ENCODE results near the gene KRTAP5-5. TPM values are rescaled to one million over a fixed set of nuclear protein-coding genes. Genes with fewer than 3 reads are reported as not detected.
A peak's percentile ranks its signal among the peaks of the same experiment; 100 is the strongest.

KRTAP5-5 gene
- polyA plus RNA-seq, 1 donor (not counting 4 experiments of a cell fraction or from before 2014, with no cell fraction given): not detected

GRCh38 chr11:1639666-1640065 lies 10.1 kb downstream of the KRTAP5-5 start:
- H3K36me3 ChIP-seq (ENCODE audit: control insufficient read depth in 2 of 2, extremely low read depth in 1 of 2, insufficient read depth in 2 of 2, low read length in 2 of 2): no peaks in the 10 kb centered on the region
- H2AFZ ChIP-seq (ENCODE audit: control insufficient read depth, low read length): no peak overlapping the region
- TF ChIP-seq EZH2 (IDR thresholded peaks at IDR 0.05; ENCODE audit: low read length) (no peak), CTCF (optimal IDR thresholded peaks at IDR 0.05 in 1 of 3, IDR thresholded peaks at IDR 0.05 in 1 of 3, conservative IDR thresholded peaks at IDR 0.05 in 1 of 3; ENCODE audit: extremely low read depth in 1 of 3, insufficient read depth in 2 of 3, low read length in 3 of 3) (peak in 1 of 3 experiments; percentile 8)
- H3K4me2 ChIP-seq (ENCODE audit: control insufficient read depth, extremely low read depth, insufficient read depth, low read depth, low read length): no peak overlapping the region
- H3K27me3 ChIP-seq (ENCODE audit: control insufficient read depth, extremely low read depth, insufficient read depth, low read length): peaks cover 28% of the 10 kb centered on the region
- H3K4me3 ChIP-seq (ENCODE audit: control insufficient read depth in 2 of 3, extremely low read depth in 1 of 3, insufficient read depth in 2 of 3, low read depth in 1 of 3, low read length in 3 of 3): no peak overlapping the region
- H3K79me2 ChIP-seq (ENCODE audit: control insufficient read depth, insufficient read depth, low read length): no peaks in the 10 kb centered on the region
- FAIRE-seq (no peak), DNase-seq (ENCODE audit: low read depth, low spot score) (no peak)
- no peaks in the 10 kb centered on the region for H3K9me3 ChIP-seq (ENCODE audit: control insufficient read depth, low read depth, low read length)
- H3K27ac ChIP-seq (ENCODE audit: control insufficient read depth, insufficient read depth, low read length): no peak overlapping the region
- no peak overlapping the region for H3K9ac ChIP-seq (ENCODE audit: control insufficient read depth, extremely low read depth, insufficient read depth, low read length)
- H3K4me1 ChIP-seq (ENCODE audit: control insufficient read depth, extremely low read depth, insufficient read depth, low read length): no peaks in the 10 kb centered on the region
- H4K20me1 ChIP-seq (ENCODE audit: control insufficient read depth, extremely low read depth, insufficient read depth, low read length): peaks cover 4% of the 10 kb centered on the region
- dilution Hi-C loops (cut with MboI; ENCODE audit: extremely low pct_ligation_motif_present, low sequenced_read_pairs): loop anchor here (10.0 kb wide), 1 partner anchor 105 kb away; no protein-coding TSS in a partner anchor
- H3K9me1 ChIP-seq (ENCODE audit: control insufficient read depth, extremely low read depth, insufficient read depth, low read length): no peaks in the 10 kb centered on the region

GRCh38 chr11:1640076-1640946 lies 10.7 kb downstream of the KRTAP5-5 start:
- Histone ChIP-seq H3K4me1 (ENCODE audit: control insufficient read depth, extremely low read depth, insufficient read depth, low read length) (no peaks in the 10 kb centered on the region), H3K36me3 (ENCODE audit: control insufficient read depth in 2 of 2, extremely low read depth in 1 of 2, insufficient read depth in 2 of 2, low read length in 2 of 2) (no peaks in the 10 kb centered on the region), H3K9me3 (ENCODE audit: control insufficient read depth, low read depth, low read length) (no peaks in the 10 kb centered on the region), H3K27me3 (ENCODE audit: control insufficient read depth, extremely low read depth, insufficient read depth, low read length) (peaks cover 28% of the 10 kb centered on the region), H3K4me3 (ENCODE audit: control insufficient read depth in 2 of 3, extremely low read depth in 1 of 3, insufficient read depth in 2 of 3, low read depth in 1 of 3, low read length in 3 of 3) (no peak overlapping the region), H3K4me2 (ENCODE audit: control insufficient read depth, extremely low read depth, insufficient read depth, low read depth, low read length) (no peak overlapping the region), H3K9me1 (ENCODE audit: control insufficient read depth, extremely low read depth, insufficient read depth, low read length) (no peaks in the 10 kb centered on the region), H4K20me1 (ENCODE audit: control insufficient read depth, extremely low read depth, insufficient read depth, low read length) (peaks cover 4% of the 10 kb centered on the region), H2AFZ (ENCODE audit: control insufficient read depth, low read length) (no peak overlapping the region), H3K27ac (ENCODE audit: control insufficient read depth, insufficient read depth, low read length) (no peak overlapping the region), H3K9ac (ENCODE audit: control insufficient read depth, extremely low read depth, insufficient read depth, low read length) (no peak overlapping the region), H3K79me2 (ENCODE audit: control insufficient read depth, insufficient read depth, low read length) (no peaks in the 10 kb centered on the region)
- dilution Hi-C loops (cut with MboI; ENCODE audit: extremely low pct_ligation_motif_present, low sequenced_read_pairs): no loop called here
- DNase-seq (ENCODE audit: low read depth, low spot score) (no peak), FAIRE-seq (no peak)
- TF ChIP-seq EZH2 (IDR thresholded peaks at IDR 0.05; ENCODE audit: low read length) (no peak), CTCF (optimal IDR thresholded peaks at IDR 0.05 in 1 of 3, IDR thresholded peaks at IDR 0.05 in 1 of 3, conservative IDR thresholded peaks at IDR 0.05 in 1 of 3; ENCODE audit: extremely low read depth in 1 of 3, insufficient read depth in 2 of 3, low read length in 3 of 3) (peak; percentile 76 to 92 (median 82))
